Bone marrow (tissue), 2 donors: Measurements from ENCODE around the gene KRTAP5-11.
"Not testable (repeated sequence)": the region's sequence is repeated elsewhere in the genome, so short reads cannot be mapped to it uniquely, and the experiment has no call there.

Experiments used
- DNase-seq, 2 donors: peaks; one replicate each; lab custom pipeline; 2025; lab: John Stamatoyannopoulos, UW

Gene KRTAP5-11, protein sequence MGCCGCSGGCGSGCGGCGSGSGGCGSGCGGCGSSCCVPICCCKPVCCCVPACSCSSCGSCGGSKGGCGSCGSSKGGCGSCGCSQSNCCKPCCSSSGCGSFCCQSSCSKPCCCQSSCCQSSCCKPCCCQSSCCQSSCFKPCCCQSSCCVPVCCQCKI

DNA sequence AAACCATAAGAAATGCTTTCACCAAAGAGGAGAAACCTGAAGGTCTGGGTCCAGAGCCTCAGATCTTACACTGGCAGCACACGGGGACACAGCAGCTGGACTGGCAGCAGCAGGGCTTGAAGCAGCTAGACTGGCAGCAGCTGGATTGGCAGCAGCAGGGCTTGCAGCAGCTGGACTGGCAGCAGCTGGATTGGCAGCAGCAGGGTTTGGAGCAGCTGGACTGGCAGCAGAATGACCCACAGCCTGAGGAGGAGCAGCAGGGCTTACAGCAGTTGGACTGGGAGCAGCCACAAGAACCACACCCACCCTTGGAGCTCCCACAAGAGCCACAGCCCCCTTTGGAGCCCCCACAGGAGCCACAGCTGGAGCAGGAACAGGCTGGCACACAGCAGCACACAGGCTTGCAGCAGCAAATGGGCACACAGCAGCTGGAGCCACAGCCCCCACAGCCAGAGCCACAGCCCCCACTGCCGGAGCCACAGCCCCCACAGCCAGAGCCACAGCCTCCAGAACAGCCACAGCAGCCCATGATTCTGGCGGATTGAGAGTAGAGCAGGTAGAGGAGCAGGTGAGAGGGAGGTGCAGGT lies at the start of gene KRTAP5-11:
TSS of gene KRTAP5-11 (minus strand) at position 567 of the 587 bp plus-strand sequence. CDS start at position 529, 38 bp downstream.
- no peak for DNase-seq

DNA sequence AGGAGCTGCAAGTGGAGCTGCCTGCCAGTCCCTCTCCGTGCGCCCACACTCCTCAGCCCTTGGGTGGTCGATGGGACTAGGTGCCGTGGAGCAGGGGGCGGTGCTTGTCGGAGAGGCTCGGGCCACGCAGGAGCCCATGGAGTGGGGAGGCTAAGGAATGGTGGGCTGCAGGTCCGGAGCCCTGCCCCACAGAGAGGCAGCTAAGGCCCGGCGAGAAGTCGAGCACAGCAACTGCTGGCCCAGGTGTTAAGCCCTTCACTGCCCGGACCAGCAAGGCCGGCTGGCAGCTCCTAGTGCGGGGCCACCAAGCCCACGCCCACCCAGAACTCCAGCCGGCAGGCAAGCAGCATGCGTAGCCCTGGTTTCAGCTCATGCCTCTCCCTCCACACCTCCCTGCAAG lies 48.9 kb upstream of the KRTAP5-11 start:
- not testable (repeated sequence) for DNase-seq

GRCh38 chr11:71630071-71630470 lies 47.4 kb upstream of the KRTAP5-11 start:
- not testable (repeated sequence) for DNase-seq

DNA sequence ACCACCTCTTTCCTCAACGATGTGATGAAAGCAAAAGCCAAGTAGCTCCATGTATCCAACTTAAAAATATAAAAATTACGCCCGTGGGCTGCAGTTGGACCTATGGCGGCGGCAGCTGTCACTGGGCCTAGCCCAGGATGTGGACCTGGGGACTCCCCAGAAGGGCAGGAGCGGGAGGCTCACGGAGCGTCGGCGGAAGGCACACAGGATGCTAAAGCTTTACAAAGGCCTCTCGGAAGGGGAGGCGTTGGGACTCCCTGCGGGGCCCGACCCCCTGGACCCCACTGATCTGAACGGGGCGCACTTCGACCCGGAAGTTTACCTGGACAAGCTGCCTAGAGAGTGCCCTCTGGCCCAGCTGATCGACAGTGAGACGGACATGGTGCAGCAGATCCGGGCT lies 46.3 kb upstream of the KRTAP5-11 start:
- not testable (repeated sequence) for DNase-seq

- DNase-seq = not testable (repeated sequence)
These were observed 40.6 kb upstream of the KRTAP5-11 start for GRCh38 chr11:71623226-71623625.

DNA sequence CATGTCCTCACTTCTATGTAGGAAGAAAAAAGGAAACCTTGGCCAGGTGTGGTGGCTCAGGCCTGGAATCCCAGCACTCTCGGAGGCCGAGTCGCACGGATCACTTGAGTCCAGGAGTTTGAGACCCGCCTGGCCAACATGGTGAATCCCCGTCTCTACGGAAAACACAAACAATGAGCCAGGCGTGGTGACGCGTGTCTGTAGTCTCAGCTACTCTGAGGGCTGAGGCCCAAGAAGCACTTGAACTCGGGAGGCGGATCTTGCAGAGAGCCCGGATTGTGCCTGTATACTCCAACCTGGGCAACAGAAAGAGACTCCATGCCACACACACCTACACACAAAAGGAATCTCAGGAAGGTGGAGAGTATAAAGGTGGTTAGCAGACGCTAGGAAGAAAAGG lies 39.9 kb upstream of the KRTAP5-11 start:
- DNase-seq = not testable (repeated sequence)

GRCh38 chr11:71615003-71615402 lies 32.3 kb upstream of the KRTAP5-11 start:
- not testable (repeated sequence) for DNase-seq

GRCh38 chr11:71614366-71614917 lies 31.8 kb upstream of the KRTAP5-11 start:
- not testable (repeated sequence) for DNase-seq

DNA sequence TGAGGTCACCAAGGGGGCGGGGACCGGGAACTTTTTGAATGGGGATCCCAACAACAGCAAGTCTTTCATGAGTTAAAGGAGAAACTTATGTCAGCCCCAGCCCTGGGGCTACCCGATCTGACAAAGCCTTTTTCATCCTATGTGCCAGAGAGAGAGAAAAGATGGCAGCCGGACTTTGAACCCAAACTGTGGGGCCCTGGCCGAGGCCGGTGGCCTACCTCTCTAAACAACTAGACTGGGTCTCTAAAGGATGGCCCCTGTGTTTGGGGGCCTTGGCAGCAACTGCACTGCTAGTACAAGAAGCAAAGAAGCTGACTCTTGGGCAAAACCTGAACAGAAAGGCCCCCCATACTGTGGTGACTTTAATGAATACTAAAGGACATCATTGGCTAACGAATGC lies 31.3 kb upstream of the KRTAP5-11 start:
- DNase-seq = not testable (repeated sequence)

DNA sequence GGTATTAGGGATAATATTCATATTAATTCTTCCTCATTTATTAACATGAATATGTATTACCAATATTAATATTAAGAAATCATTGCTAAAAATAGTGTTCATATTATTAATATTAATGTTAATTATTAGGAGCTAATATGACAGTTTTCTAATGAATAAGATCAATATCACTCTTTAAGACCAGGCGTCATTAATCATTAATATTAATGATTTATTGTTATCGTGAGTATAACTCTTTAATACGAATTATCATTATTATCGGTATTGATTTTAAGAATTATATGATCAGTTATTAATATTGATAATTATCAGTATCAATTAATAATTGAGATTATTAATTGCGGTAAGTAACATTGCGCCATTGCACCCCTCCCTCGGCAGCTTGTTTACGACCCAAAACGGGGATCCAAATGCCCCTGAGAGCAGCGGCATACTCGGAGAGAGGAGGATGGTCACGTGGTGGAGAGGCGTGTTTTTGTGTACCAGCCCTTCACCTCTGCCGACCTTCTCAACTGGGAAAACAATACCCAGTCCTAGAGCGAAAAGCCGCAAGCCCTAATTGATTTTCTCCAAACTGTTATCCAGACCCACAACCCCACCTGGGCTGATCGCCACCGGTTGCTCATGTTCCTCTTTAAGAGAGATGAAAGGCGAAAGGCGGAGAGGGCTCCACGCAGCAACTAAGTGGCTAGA lies 28.7 kb upstream of the KRTAP5-11 start:
- not testable (repeated sequence) for DNase-seq

- not testable (repeated sequence) for DNase-seq
These were observed 25.6 kb upstream of the KRTAP5-11 start for GRCh38 chr11:71608272-71608671.

DNA sequence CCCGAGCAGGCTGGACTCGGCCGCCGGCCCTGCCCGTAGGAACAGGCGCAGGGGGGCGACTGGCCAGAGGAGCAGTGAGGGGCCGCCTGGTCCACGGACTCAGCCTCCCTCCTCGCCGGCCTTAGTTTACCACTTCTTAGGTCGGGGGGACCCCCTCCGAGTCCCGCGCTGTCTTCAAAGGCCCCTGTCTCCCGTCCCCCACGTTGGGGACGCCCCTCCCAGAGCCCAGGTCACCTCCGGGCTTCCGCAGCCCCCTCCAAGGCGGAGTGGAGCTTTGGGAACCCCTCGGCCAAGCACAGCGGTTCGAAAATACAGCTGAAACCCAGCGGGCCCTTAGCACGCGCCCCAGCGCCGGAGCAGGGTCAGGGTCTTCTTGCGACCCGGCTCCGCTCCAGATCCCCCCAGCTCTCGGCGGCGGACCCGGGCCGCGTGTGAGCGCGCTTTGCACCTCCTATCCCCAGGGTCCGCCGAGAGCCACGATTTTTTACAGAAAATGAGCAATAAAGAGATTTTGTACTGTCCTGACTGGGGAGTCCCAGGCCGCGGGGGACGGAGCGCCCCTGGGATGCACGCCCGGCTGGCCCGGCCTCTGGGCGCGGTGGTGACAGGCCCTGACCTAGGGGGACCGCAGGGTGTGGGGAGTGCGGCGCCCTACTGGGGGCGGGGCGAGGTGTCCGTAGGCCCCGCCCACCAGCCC lies 25.0 kb upstream of the KRTAP5-11 start:
- not testable (repeated sequence) for DNase-seq

DNA sequence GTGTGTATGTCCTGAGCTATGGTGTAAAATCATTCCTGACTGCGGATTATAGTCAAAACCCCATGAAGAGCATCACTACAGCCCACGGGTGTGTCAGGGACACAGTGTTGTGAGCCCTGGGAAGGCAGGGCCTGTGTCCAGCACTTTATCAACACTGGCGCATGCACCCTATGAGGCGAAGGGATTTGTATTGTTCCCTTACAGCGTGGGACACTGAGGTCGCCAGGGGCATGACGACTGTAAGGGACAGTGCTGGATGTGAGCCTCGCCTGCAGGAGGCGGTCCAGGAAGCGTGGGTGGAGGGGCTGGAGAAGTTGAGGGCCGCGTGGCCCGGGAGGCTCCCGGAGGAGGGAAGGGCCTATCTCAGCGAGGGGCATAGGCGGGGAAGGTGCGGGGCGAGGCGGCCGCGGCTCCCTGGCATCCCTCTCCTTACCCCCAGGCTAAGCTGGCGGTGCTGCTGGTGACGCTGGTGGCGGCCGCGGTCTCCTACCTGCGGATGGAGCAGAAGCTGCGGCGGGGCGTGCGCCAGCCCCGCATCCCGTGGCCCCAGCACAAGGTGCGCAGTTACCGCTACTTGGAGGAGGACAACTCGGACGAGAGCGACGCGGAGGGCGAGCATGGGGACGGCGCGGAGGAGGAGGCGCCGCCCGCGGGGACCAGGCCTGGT lies 24.3 kb upstream of the KRTAP5-11 start:
- not testable (repeated sequence) for DNase-seq

- not testable (repeated sequence) for DNase-seq
These were observed 22.3 kb upstream of the KRTAP5-11 start for GRCh38 chr11:71604798-71605488.

DNA sequence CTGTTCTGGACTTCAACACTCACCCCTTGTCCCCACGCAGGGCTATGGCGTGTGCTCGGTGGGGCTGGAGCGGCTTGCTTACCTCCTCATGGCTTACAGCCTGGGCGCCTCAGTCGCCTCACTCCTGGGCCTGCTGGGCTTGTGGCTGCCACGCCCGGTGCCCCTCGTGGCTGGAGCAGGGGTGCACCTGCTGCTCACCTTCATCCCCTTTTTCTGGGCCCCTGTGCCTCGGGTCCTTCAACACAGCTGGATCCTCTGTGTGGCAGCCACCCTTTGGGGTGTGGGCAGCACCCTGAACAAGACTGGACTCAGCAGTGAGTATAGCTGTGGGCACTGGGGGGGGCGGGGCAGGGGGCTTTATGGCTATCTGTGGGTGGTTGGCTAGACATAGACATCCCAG lies 20.5 kb upstream of the KRTAP5-11 start:
- not testable (repeated sequence) for DNase-seq

- DNase-seq = not testable (repeated sequence)
These were observed 6.9 kb upstream of the KRTAP5-11 start for GRCh38 chr11:71589546-71589920.

- not testable (repeated sequence) for DNase-seq
These were observed 6.3 kb upstream of the KRTAP5-11 start for GRCh38 chr11:71588822-71589545.

DNA sequence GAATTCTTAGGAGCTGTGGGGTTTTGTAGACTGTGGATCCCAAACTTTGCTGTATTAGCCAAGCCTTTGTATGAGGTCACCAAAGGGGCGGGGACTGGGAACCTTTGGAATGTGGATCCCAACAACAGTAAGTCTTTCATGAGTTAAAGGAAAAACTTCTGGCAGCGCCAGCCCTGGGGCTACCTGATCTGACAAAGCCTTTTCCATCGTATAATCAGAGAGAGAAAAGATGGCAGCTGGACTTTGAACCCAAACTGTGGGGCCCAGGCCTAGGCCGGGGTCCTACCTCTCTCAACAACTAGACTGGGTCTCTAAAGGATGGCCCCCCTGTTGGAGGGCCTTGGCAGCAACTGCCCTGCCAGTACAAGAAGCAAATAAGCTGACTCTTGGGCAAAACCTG lies 5.6 kb upstream of the KRTAP5-11 start:
- not testable (repeated sequence) for DNase-seq

DNA sequence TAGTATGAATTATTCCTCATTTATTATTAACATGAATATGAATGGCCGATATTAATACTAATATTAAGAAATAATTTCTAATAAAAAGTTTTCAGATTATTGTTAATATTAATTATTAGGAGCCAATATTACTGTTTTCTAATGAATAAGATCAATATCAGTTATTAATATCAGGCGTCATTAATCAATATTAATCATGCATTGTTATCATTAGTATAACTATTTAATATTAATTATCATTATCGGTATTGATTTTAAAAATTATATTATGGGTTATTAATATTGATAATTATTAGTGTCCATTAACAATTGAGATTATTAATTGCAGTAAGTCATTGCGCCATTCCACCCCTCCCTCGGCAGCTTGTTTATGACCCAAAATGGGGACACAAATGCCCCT lies 3.0 kb upstream of the KRTAP5-11 start:
- not testable (repeated sequence) for DNase-seq

DNA sequence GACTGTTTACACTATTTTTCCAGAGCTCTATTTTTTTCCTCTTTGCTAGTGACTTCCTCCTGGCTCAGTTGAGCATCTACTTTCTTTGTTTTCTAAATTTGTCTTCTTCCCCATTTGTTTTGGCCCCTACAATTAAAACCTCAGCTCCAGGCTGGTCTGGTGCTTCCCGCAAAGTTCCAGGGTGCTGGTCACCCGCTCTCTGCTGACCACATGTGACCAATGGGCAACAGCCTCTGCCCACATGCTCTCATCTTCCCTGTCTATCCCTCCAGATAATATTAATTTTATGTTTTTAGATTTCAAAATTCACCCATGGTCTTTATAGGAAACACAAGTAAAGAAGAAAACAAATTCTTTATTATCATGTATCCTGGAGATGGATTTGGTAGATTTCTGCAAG lies 294 bp upstream of the KRTAP5-11 start:
- DNase-seq = not testable (repeated sequence)
